Right lobe of liver (tissue), 6 donors: ENCODE measurements around the gene TXLNA. TPM values are rescaled to one million over a fixed set of nuclear protein-coding genes. Genes with fewer than 3 reads are reported as not detected.
"Not testable (repeated sequence)": the region's sequence is repeated elsewhere in the genome, so short reads cannot be mapped to it uniquely, and the experiment has no call there.

Experiments used
- ATAC-seq, 4 donors: fragments of 200-7000 bp; cut with Tn5 transposase; one replicate each; pipeline ENCODE4 v1.9.1; 2020; ENCODE audit warnings: mild to moderate bottlenecking in 4 of 4, moderate library complexity in 4 of 4
- DNase-seq, 3 donors: peaks; one replicate each; pipeline ENCODE4 v3.0.0-alpha.2; 2020
- H3K27ac ChIP-seq, 3 donors: fragments of 200-600 bp; one replicate each; pipeline ENCODE4 v1.8.0; 2022
- H3K27me3 ChIP-seq, 2 donors: fragments of 200-600 bp; one replicate each; pipeline ENCODE4 v1.8.0; 2022
- H3K36me3 ChIP-seq, 4 donors: fragments of 200-600 bp; sonication (generic) in 1 of 4; one replicate each; pipeline versions ENCODE4 v1.5.1 to v1.8.0; 2017 to 2022; ENCODE audit warnings: control low read depth in 1 of 4
- H3K4me1 ChIP-seq, 4 donors: fragments of 200-600 bp; sonication (generic) in 1 of 4; one replicate each; pipeline versions ENCODE4 v1.5.1 to v1.8.0; 2017 to 2022; ENCODE audit warnings: control low read depth in 1 of 4
- H3K4me3 ChIP-seq, 3 donors: fragments of 200-600 bp; one replicate each; pipeline ENCODE4 v1.8.0; 2022
- H3K9me3 ChIP-seq, 4 donors: fragments of 200-600 bp; sonication (generic) in 1 of 4; one replicate each; pipeline versions ENCODE4 v1.5.1 to v1.8.0; 2017 to 2022; ENCODE audit warnings: control low read depth in 1 of 4
- POLR2A ChIP-seq: fragments of 450-650 bp; IDR thresholded peaks from one replicate; pipeline ENCODE4 v1.6.1; 2017; ENCODE audit warnings: antibody characterized with exemption, mild to moderate bottlenecking
- WGBS: methylation state at CpG from one replicate; pipeline ENCODE4 v1.1.6; 2018; ENCODE audit warnings: low coverage, low lambda C conversion rate; ENCODE audit not compliant: insufficient coverage; ENCODE audit errors: missing lambda C conversion rate; 5-methylcytosine and 5-hydroxymethylcytosine counted together
- intact Hi-C, 2 donors: fragments of 100-400 bp; cut with DNase I; formaldehyde crosslinking; loops; one replicate each; pipeline versions ENCODE4 v1.11.2 to v1.14.1; 2022
- long read RNA-seq: library from polyadenylated mRNA; unstranded; transcript quantifications from one replicate; pipeline ENCODE4 v2.0.0, GENCODE V29; 2019
- total RNA-seq, 6 experiments: library from RNA; depleted of rRNA in 2 of 6; stranded (reverse); fragments of >200 nt in 2 of 6; fragmentation: NEBNext Ultra II Directional in 3 of 6; extraction: Animal tissue kit (Norgen Biotek cat#: 25700) in 3 of 6; gene quantifications; one replicate each; pipeline versions ENCODE4 v1.1.0 to v1.2.4, GENCODE V29; 2016 to 2023
- TF ChIP-seq, protein P1 (sequence below), 4 donors: fragments of 200-600 bp in 3 of 4; fragments of 450-650 bp in 1 of 4; IDR thresholded peaks; one replicate each; pipeline versions ENCODE4 v1.5.1 to v1.8.0; 2016 to 2022; ENCODE audit warnings: antibody characterized with exemption in 4 of 4, mild to moderate bottlenecking in 2 of 4
- donor health status: DM: no; HTN: yes; CAD: no.
- donor health status: DM: no; HTN: no; CAD: no.
- donor health status: DM: no; HTN: no; CAD: no.
- donor health status: DM: no; HTN: yes; CAD: no.
- donor health status: DM: no; HTN: yes; CAD: no.

TXLNA gene
- 10 to 100 TPM; 26.0 to 39.6 (median 33.5) TPM for total RNA-seq
- long read RNA-seq, partial matches to known transcripts, result 1 of 6 reads
- long read RNA-seq, other reads (novel, unspliced or antisense), result 5 of 6 reads

DNA sequence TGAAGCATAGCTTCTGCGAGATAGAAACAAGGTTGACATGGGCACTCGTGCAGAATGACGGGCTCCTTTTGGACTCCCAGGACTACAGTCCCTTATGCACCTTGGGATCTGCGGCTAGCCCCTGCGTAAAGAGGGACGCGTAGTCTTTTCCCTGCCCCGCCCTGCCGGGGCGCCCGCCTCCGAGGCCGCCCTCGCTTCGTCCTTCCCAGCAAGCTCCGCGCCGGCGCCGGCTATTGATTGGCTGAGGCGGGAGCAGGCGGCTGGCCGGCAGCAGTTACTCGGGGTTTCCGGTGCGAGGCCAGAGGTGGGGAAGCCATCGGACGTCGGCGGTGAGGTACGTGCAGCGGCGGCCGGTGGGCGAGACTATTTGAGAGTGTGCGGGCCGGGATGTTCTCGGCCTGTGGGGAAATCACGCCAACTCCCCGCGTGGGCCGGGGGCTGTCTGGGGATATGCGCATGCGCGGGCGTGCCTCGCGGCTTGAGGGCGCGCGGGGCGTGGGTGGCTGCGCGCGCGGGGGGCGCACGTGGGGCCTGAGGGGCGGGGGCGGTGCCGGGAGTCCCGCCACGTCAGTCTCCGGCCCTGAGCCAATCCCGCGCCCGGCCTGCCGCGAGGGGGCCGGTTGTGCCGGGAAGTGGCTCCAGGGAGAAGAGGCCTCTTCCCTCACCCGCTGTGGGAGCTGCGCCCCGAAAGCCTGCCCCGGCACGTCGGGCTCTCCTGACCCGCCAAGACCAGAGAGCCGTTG lies at the start of gene TXLNA:
TXLNA (plus strand) TSS at position 233 of the 743 bp plus-strand sequence. CDS start 671 bp downstream, outside the sequence.
- H3K4me1 ChIP-seq, result peaks cover 0 to 46% (median 19%) of the 10 kb centered on the region in 4 donors
- DNase-seq (peak; percentile 96), ATAC-seq (peak; percentile 82 to 90 (median 87))
- H3K27me3 ChIP-seq, result no peaks in the 10 kb centered on the region
- intact Hi-C loops, result no loop called here
- H3K36me3 ChIP-seq, result peaks cover 0 to 20% (median 9%) of the 10 kb centered on the region in 4 donors
- no peaks in the 10 kb centered on the region for H3K9me3 ChIP-seq
- TF ChIP-seq POLR2A, result peak; percentile 72
- TF ChIP-seq, protein P1, sequence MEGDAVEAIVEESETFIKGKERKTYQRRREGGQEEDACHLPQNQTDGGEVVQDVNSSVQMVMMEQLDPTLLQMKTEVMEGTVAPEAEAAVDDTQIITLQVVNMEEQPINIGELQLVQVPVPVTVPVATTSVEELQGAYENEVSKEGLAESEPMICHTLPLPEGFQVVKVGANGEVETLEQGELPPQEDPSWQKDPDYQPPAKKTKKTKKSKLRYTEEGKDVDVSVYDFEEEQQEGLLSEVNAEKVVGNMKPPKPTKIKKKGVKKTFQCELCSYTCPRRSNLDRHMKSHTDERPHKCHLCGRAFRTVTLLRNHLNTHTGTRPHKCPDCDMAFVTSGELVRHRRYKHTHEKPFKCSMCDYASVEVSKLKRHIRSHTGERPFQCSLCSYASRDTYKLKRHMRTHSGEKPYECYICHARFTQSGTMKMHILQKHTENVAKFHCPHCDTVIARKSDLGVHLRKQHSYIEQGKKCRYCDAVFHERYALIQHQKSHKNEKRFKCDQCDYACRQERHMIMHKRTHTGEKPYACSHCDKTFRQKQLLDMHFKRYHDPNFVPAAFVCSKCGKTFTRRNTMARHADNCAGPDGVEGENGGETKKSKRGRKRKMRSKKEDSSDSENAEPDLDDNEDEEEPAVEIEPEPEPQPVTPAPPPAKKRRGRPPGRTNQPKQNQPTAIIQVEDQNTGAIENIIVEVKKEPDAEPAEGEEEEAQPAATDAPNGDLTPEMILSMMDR (IDR thresholded peaks at IDR 0.05), result peak in 1 of 4 donors; percentile 22
- 0% methylated on average over 16 of the region's 79 CpGs for WGBS
- H3K4me3 ChIP-seq, result peak within 1 kb of the TSS; percentile 49 to 87 (median 84)
- peak within 1 kb of the TSS; percentile 80 to 95 (median 81) for H3K27ac ChIP-seq

DNA sequence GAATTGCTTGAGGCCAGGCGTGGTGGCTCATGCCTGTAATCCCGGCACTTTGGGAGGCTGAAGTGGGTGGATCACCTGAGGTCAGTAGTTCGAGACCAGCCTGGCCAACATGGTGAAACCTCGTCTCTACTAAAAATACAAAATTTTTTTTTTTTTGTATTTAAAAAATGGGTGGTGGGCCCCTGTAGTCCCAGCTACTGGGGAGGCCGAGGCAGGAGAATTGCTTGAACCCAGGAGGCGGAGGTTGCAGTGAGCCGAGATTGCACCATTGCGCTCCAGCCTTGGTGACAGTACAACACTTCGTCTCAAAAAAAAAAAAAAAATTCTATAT lies 45.6 kb upstream of the TXLNA start:
- ATAC-seq, H3K4me3 ChIP-seq, H3K9me3 ChIP-seq, H3K27ac ChIP-seq, intact Hi-C loops, DNase-seq, H3K27me3 ChIP-seq, H3K4me1 ChIP-seq, H3K36me3 ChIP-seq: not testable (repeated sequence)
- WGBS, result 97% methylated on average over 9 of the region's 9 CpGs

DNA sequence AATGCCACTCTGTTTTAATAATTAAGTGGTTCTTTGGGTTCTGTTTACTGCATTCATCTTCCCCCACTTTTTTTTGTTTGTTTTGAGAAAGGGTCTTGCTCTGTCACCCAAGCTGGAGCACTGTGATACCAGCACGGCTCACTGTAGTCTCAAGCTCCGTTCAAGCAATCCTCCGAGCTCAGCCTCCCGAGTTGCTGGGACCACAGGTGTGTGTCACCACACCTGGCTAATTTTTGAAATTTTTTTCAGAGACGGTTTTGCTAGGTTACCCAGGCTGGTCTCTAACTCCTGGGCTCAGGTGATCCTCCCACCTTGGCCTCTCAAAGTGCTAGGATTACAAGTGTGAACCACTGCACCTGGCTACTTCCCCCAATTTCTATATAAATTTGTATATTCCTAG lies 42.4 kb upstream of the TXLNA start:
- Histone ChIP-seq H3K4me3 (no peak overlapping the region), H3K27me3 (no peaks in the 10 kb centered on the region), H3K4me1 (no peaks in the 10 kb centered on the region), H3K9me3 (no peaks in the 10 kb centered on the region), H3K27ac (no peak overlapping the region), H3K36me3 (no peaks in the 10 kb centered on the region)
- 100% methylated on average over 1 of the region's 5 CpGs for WGBS
- intact Hi-C loops, result no loop called here
- ATAC-seq, result no peak
- TF ChIP-seq POLR2A, result no peak
- TF ChIP-seq, protein P1 (IDR thresholded peaks at IDR 0.05), result no peak
- no peak for DNase-seq

DNA sequence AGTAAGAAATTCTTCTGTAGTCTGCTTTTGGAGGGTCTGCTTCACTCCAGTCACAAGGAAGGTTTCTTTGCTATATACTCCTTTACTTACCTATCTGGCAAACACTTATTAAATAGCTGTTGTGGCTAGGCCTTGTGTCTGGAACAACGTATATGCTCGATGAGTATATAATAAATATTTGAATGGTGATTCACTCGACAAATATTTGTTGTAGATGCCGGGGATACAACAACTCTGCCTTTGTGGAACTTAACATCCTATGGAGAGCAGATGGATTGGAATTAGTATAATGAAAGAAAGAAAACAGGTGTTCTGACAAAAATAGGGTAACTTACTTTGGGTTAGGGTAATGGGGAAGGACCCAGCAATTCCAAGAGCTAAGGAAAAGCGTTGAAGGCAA lies 40.5 kb upstream of the TXLNA start:
- no peak for DNase-seq
- WGBS, result 51% methylated on average over 5 of the region's 5 CpGs
- peaks cover 0 to 10% (median 0%) of the 10 kb centered on the region in 4 donors for H3K4me1 ChIP-seq

More for the DNA sequence above, 40.5 kb upstream of the TXLNA start:
- intact Hi-C loops, result no loop called here
- Histone ChIP-seq H3K4me3 (no peak overlapping the region), H3K27me3 (no peaks in the 10 kb centered on the region), H3K27ac (no peak overlapping the region), H3K9me3 (no peaks in the 10 kb centered on the region), H3K36me3 (no peaks in the 10 kb centered on the region)
- no peak for TF ChIP-seq POLR2A
- TF ChIP-seq, protein P1 (IDR thresholded peaks at IDR 0.05), result no peak
- no peak for ATAC-seq
